ENCODE results near the gene OPTN.
A peak's percentile ranks its signal among the peaks of the same experiment; 100 is the strongest.
"Not testable (repeated sequence)": the region's sequence is repeated elsewhere in the genome, so short reads cannot be mapped to it uniquely, and the experiment has no call there.

The OPTN gene

GRCh38 chr10:13121500-13121854 is 21.5 kb downstream of the OPTN start:
- DNase-seq = no peak

- DNase-seq = no peak
Observed at GRCh38 chr10:13136651-13137050, 36.7 kb downstream of the OPTN start.

- no peak for DNase-seq
Observed at GRCh38 chr10:13139150-13139549, 39.2 kb downstream of the OPTN start.

- no peak for DNase-seq
Observed at GRCh38 chr10:13139676-13140075, 39.7 kb downstream of the OPTN start.

- no peak for DNase-seq
Observed at GRCh38 chr10:13140627-13141190, 40.7 kb downstream of the OPTN start.

- DNase-seq = no peak
Observed at GRCh38 chr10:13143766-13144165, 43.8 kb downstream of the OPTN start.

GRCh38 chr10:13144814-13145213 is 44.9 kb downstream of the OPTN start:
- no peak for DNase-seq

- DNase-seq = no peak
Observed at GRCh38 chr10:13146379-13146778, 46.4 kb downstream of the OPTN start.

GRCh38 chr10:13147161-13147560 is 47.2 kb downstream of the OPTN start:
- no peak for DNase-seq

- no peak for DNase-seq
Observed at GRCh38 chr10:13152296-13152695, 52.3 kb downstream of the OPTN start.

- DNase-seq = not testable (repeated sequence)
Observed at GRCh38 chr10:13155860-13156259, 55.9 kb downstream of the OPTN start.

GRCh38 chr10:13158401-13158800 is 58.4 kb downstream of the OPTN start:
- no peak for DNase-seq

- peak; percentile 98 for DNase-seq
Observed at GRCh38 chr10:13160934-13161856, 61.2 kb downstream of the OPTN start, which contains the start of gene MCM10. TSS of gene MCM10 (plus strand) at chr10:13161558. CDS start at chr10:13164203, 2,645 bp downstream.

- DNase-seq = no peak
Observed at GRCh38 chr10:13161857-13162271, 61.9 kb downstream of the OPTN start.

GRCh38 chr10:13163859-13164258 is 63.9 kb downstream of the OPTN start:
- DNase-seq = no peak

GRCh38 chr10:13165177-13165576 is 65.2 kb downstream of the OPTN start:
- no peak for DNase-seq

- DNase-seq = no peak
Observed at GRCh38 chr10:13167568-13167967, 67.6 kb downstream of the OPTN start.

GRCh38 chr10:13168781-13169180 is 68.8 kb downstream of the OPTN start:
- DNase-seq = no peak

GRCh38 chr10:13173616-13174015 is 73.7 kb downstream of the OPTN start:
- DNase-seq = no peak

GRCh38 chr10:13180788-13181187 is 80.8 kb downstream of the OPTN start:
- DNase-seq = no peak

- DNase-seq = no peak
Observed at GRCh38 chr10:13182424-13182823, 82.5 kb downstream of the OPTN start.

- no peak for DNase-seq
Observed at GRCh38 chr10:13183625-13184024, 83.7 kb downstream of the OPTN start.

- DNase-seq = no peak
Observed at GRCh38 chr10:13184276-13184675, 84.3 kb downstream of the OPTN start.
